ENCODE data around the gene MSH3.

DNA sequence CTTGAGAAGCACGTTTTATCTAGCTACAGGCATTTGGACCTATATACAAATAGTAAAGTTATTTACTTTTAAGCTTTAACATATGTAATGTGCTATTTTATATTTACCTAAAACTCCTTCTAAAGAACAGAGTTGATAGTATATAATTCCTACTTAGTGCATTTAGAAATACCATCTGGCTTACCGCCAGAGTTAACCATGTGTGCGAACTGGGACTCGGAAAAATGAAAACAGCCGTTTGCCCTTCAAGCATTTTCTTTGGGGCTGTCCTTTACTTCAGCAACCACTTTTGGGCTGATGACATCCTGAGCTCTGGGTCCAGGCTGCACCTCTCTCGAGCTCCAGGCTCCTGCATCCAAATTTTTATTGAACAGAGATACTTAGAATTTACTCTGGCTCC, 22.3 kb downstream of the MSH3 start:
- TF ChIP-seq, protein P1, sequence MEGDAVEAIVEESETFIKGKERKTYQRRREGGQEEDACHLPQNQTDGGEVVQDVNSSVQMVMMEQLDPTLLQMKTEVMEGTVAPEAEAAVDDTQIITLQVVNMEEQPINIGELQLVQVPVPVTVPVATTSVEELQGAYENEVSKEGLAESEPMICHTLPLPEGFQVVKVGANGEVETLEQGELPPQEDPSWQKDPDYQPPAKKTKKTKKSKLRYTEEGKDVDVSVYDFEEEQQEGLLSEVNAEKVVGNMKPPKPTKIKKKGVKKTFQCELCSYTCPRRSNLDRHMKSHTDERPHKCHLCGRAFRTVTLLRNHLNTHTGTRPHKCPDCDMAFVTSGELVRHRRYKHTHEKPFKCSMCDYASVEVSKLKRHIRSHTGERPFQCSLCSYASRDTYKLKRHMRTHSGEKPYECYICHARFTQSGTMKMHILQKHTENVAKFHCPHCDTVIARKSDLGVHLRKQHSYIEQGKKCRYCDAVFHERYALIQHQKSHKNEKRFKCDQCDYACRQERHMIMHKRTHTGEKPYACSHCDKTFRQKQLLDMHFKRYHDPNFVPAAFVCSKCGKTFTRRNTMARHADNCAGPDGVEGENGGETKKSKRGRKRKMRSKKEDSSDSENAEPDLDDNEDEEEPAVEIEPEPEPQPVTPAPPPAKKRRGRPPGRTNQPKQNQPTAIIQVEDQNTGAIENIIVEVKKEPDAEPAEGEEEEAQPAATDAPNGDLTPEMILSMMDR (IDR thresholded peaks at IDR 0.05), result no peak
- TF ChIP-seq POLR2A (IDR thresholded peaks at IDR 0.05), result no peak
